HepG2 (cell line): ENCODE results near the gene TIA1. TPM values are rescaled to one million over a fixed set of nuclear protein-coding genes. Genes with fewer than 3 reads are reported as not detected.
A peak's percentile ranks its signal among the peaks of the same experiment; 100 is the strongest.
"Not testable (repeated sequence)": the region's sequence is repeated elsewhere in the genome, so short reads cannot be mapped to it uniquely, and the experiment has no call there.

ENCODE experiments used
- ARID4A ChIP-seq: sonication (generic); formaldehyde crosslinking; IDR thresholded peaks from 2 replicates; pipeline ENCODE4 v1.5.0; 2020; ENCODE audit warnings: mild to moderate bottlenecking, missing genetic modification reagents, borderline replicate concordance
- ARNTL ChIP-seq: sonication (generic); formaldehyde crosslinking; IDR thresholded peaks from 2 replicates; pipeline ENCODE4 v1.4.0; 2020; ENCODE audit warnings: mild to moderate bottlenecking, missing genetic modification reagents
- ATF7 ChIP-seq, 2 experiments: fragments of 450-650 bp in 1 of 2; sonication (generic) in 1 of 2; formaldehyde crosslinking in 1 of 2; IDR thresholded peaks; 2 replicates each; pipeline versions ENCODE4 v1.4.0 to v1.6.1; 2016 to 2020; ENCODE audit warnings: antibody characterized with exemption in 1 of 2, mild to moderate bottlenecking in 1 of 2, missing genetic modification reagents in 1 of 2
- BCL6 ChIP-seq: IDR thresholded peaks from 2 replicates; pipeline ENCODE4 v1.6.1; 2016; ENCODE audit warnings: missing genetic modification reagents, missing compliant biosample characterization
- CEBPB ChIP-seq: IDR thresholded peaks from 2 replicates; pipeline ENCODE4 v1.6.1; 2011; ENCODE audit warnings: low read depth, low read length, improper control_type of control experiment, borderline replicate concordance
- ETV5 ChIP-seq: IDR thresholded peaks from 2 replicates; pipeline ENCODE4 v1.6.1; 2018; ENCODE audit warnings: missing biosample characterization, missing genetic modification reagents, inconsistent platforms, borderline replicate concordance
- ISL2 ChIP-seq: sonication (generic); formaldehyde crosslinking; IDR thresholded peaks from 2 replicates; pipeline ENCODE4 v1.5.0; 2020; ENCODE audit warnings: missing genetic modification reagents
- KLF16 ChIP-seq, 2 experiments: sonication (generic) in 1 of 2; formaldehyde crosslinking in 1 of 2; IDR thresholded peaks; 2 replicates each; pipeline versions ENCODE4 v1.6.1 to v1.8.0; 2016 to 2023; ENCODE audit warnings: missing genetic modification reagents in 2 of 2, missing compliant biosample characterization in 1 of 2
- MEF2D ChIP-seq: sonication (generic); formaldehyde crosslinking; IDR thresholded peaks from 2 replicates; pipeline ENCODE4 v1.5.1; 2020; ENCODE audit warnings: mild to moderate bottlenecking, missing genetic modification reagents
- NONO ChIP-seq, 2 experiments: fragments of 450-650 bp in 1 of 2; sonication (generic) in 1 of 2; formaldehyde crosslinking in 1 of 2; IDR thresholded peaks in 1 of 2; conservative IDR thresholded peaks in 1 of 2; 2 replicates each; pipeline versions ENCODE4 v1.6.1 to v1.8.0; 2017 to 2022; ENCODE audit warnings: mild to moderate bottlenecking in 1 of 2, missing genetic modification reagents in 1 of 2, moderate library complexity in 1 of 2
- POLR2A ChIP-seq, 2 experiments: IDR thresholded peaks; 2 replicates each; pipeline ENCODE4 v1.6.1; 2011; ENCODE audit warnings: low read depth in 2 of 2, low read length in 2 of 2, mild to moderate bottlenecking in 1 of 2, moderate library complexity in 1 of 2; ENCODE audit not compliant: insufficient read depth in 1 of 2
- TBX2 ChIP-seq: sonication (generic); formaldehyde crosslinking; IDR thresholded peaks from 2 replicates; pipeline ENCODE4 v1.5.0; 2020; ENCODE audit warnings: missing genetic modification reagents, mild to moderate bottlenecking, borderline replicate concordance
- TOE1 ChIP-seq: sonication (generic); formaldehyde crosslinking; IDR thresholded peaks from 2 replicates; pipeline ENCODE4 v1.4.0; 2020; ENCODE audit warnings: mild to moderate bottlenecking, missing genetic modification reagents
- ZMYM3 ChIP-seq: sonication (generic); formaldehyde crosslinking; IDR thresholded peaks from 2 replicates; pipeline ENCODE4 v1.5.1; 2020; ENCODE audit warnings: mild to moderate bottlenecking, missing genetic modification reagents
- ZNF12 ChIP-seq: sonication (generic); formaldehyde crosslinking; IDR thresholded peaks from 2 replicates; pipeline ENCODE4 v1.5.0; 2020; ENCODE audit warnings: missing genetic modification reagents
- ZNF225 ChIP-seq: sonication (generic); formaldehyde crosslinking; IDR thresholded peaks from 2 replicates; pipeline ENCODE4 v1.4.0; 2020; ENCODE audit warnings: mild to moderate bottlenecking, missing genetic modification reagents
- ZNF276 ChIP-seq: sonication (generic); formaldehyde crosslinking; IDR thresholded peaks from 2 replicates; pipeline ENCODE4 v1.4.0; 2020; ENCODE audit warnings: mild to moderate bottlenecking, low read depth, missing genetic modification reagents
- ZSCAN12 ChIP-seq: sonication (generic); formaldehyde crosslinking; IDR thresholded peaks from 2 replicates; pipeline ENCODE4 v1.9.0; 2021; ENCODE audit warnings: mild to moderate bottlenecking, missing genetic modification reagents
- polyA plus RNA-seq, 8 experiments: library from polyadenylated mRNA; depleted of rRNA in 3 of 8; stranded (reverse) in 7 of 8; unstranded in 1 of 8; fragments of >200 nt; fragmentation: Illumina TruSeq in 4 of 8; extraction: Trizol in 4 of 8; gene quantifications; 2 replicates each; pipeline versions ENCODE4 v1.2.1 to v1.2.3, GENCODE V29; 2011 to 2016; ENCODE audit warnings: low read depth in 4 of 8, missing spikeins in 1 of 8, mixed read lengths in 1 of 8; ENCODE audit not compliant: insufficient read depth in 1 of 8
- total RNA-seq, 5 experiments: library from RNA; depleted of rRNA; stranded (reverse); fragments of >200 nt; fragmentation: Illumina TruSeq; extraction: Trizol; gene quantifications; 2 replicates each; pipeline ENCODE4 v1.2.3, GENCODE V29; 2016; ENCODE audit warnings: low read depth in 1 of 5

TIA1 gene
- total and polyA plus RNA-seq, 2 of the 13 experiments (the other 11 are each of a cell fraction or from before 2014, with no cell fraction given), result 209 to 319 TPM

- TF ChIP-seq TOE1 (CRISPR knock-in tag), result peak; percentile 62; the same call in 1 of the 2 replicates
- peak; percentile 59; the same call in 1 of the 2 replicates for TF ChIP-seq ZMYM3 (CRISPR knock-in tag)
- TF ChIP-seq POLR2A (IDR thresholded peaks at IDR 0.05; ENCODE audit: insufficient read depth in 1 of 2, low read depth in 2 of 2, low read length in 2 of 2), result peak in 1 of 2 experiments; percentile 36; a peak in 1 of 4 replicates
- TF ChIP-seq MEF2D, result peak; percentile 72
- TF ChIP-seq ATF7 (IDR thresholded peaks at IDR 0.05), result peak; percentile 58; the same call in 1 of the 2 replicates
- peak; percentile 91 for TF ChIP-seq ATF7 (CRISPR knock-in tag; IDR thresholded peaks at IDR 0.05)
- TF ChIP-seq TBX2 (CRISPR knock-in tag), result peak; percentile 98
- TF ChIP-seq ARID4A (CRISPR knock-in tag), result peak; percentile 91
- TF ChIP-seq ZNF225 (CRISPR knock-in tag), result 0 out of 2 replicates have a peak, but pooled peaks have one; percentile 38
- TF ChIP-seq ZNF12, result peak; percentile 81; the same call in 1 of the 2 replicates
- TF ChIP-seq ZSCAN12 (CRISPR knock-in tag), result peak; percentile 79; the same call in 1 of the 2 replicates
- TF ChIP-seq ISL2 (CRISPR knock-in tag), result peak; percentile 89
- peak; percentile 76 for TF ChIP-seq BCL6 (CRISPR knock-in tag)
- TF ChIP-seq ARNTL (CRISPR knock-in tag), result peak; percentile 98
- not testable (repeated sequence) for TF ChIP-seq NONO (IDR thresholded peaks at IDR 0.05)
- peak; percentile 94 for TF ChIP-seq NONO (CRISPR knock-in tag; conservative IDR thresholded peaks at IDR 0.05)
- peak; percentile 87 for TF ChIP-seq CEBPB
- TF ChIP-seq ZNF276 (CRISPR knock-in tag), result peak; percentile 57; the same call in 1 of the 2 replicates
- TF ChIP-seq ETV5 (CRISPR knock-in tag), result peak; percentile 72; the same call in 1 of the 2 replicates
- peak in 1 of 2 experiments; percentile 97; a peak in 2 of 4 replicates for TF ChIP-seq KLF16 (CRISPR knock-in tag; IDR thresholded peaks at IDR 0.05)
Observed at GRCh38 chr2:70269422-70270302, 21.2 kb upstream of the TIA1 start (continued).
